ENCODE data around the gene HSD17B11.
"Not testable (repeated sequence)": the region's sequence is repeated elsewhere in the genome, so short reads cannot be mapped to it uniquely, and the experiment has no call there.

HSD17B11 gene

GRCh38 chr4:87345139-87345538, 45.8 kb downstream of the HSD17B11 start:
- no peak for TF ChIP-seq CTCF (IDR thresholded peaks at IDR 0.05)
- peaks cover 52% of the 10 kb centered on the region for H3K36me3 ChIP-seq
- H3K27ac ChIP-seq: no peak overlapping the region
- no peaks in the 10 kb centered on the region for H3K9me3 ChIP-seq
- H3K27me3 ChIP-seq: no peaks in the 10 kb centered on the region
- H3K4me1 ChIP-seq (ENCODE audit: control insufficient read depth in 1 of 2, insufficient read depth in 1 of 2, low read depth in 1 of 2, low read length in 1 of 2): no peaks in the 10 kb centered on the region
- H3K4me3 ChIP-seq (ENCODE audit: low read depth in 1 of 2, low read length in 1 of 2): no peak overlapping the region

- Histone ChIP-seq H3K9me3 (no peaks in the 10 kb centered on the region), H3K27ac (no peak overlapping the region), H3K4me3 (ENCODE audit: low read depth in 1 of 2, low read length in 1 of 2) (no peak overlapping the region), H3K27me3 (no peaks in the 10 kb centered on the region), H3K36me3 (peaks cover 75% of the 10 kb centered on the region), H3K4me1 (ENCODE audit: control insufficient read depth in 1 of 2, insufficient read depth in 1 of 2, low read depth in 1 of 2, low read length in 1 of 2) (no peaks in the 10 kb centered on the region)
- TF ChIP-seq CTCF (IDR thresholded peaks at IDR 0.05): no peak
Measured at GRCh38 chr4:87342872-87343271, 48.1 kb downstream of the HSD17B11 start.

- H3K9me3 ChIP-seq; H3K27ac ChIP-seq; H3K27me3 ChIP-seq; H3K4me1 ChIP-seq (ENCODE audit: control insufficient read depth in 1 of 2, insufficient read depth in 1 of 2, low read depth in 1 of 2, low read length in 1 of 2); H3K4me3 ChIP-seq (ENCODE audit: low read depth in 1 of 2, low read length in 1 of 2): not testable (repeated sequence)
- H3K36me3 ChIP-seq: peaks cover 82% of the 10 kb centered on the region
Measured at GRCh38 chr4:87341954-87342635, 48.9 kb downstream of the HSD17B11 start.

DNA sequence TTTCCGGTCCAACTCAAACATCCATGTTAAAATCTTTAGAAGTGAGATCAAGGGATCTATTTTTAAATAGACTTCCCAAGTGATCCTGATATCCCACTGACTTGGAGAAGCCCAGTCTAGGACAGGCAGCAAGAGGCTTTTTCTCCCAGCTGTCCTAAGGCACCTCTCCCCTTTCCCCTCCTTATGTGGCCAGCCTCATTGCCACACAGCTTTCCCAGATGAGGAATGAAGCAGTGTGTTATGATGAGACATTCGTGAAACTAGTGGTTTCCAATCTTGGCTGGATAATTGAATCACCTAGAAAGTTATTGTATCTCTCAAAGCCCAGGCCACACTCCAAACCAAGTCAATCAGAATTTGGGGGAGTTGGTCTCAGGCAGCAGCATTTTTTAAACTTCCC, 51.5 kb downstream of the HSD17B11 start:
- H3K36me3 ChIP-seq: peaks cover 91% of the 10 kb centered on the region
- TF ChIP-seq CTCF (IDR thresholded peaks at IDR 0.05): no peak
- H3K27me3 ChIP-seq: no peaks in the 10 kb centered on the region
- no peaks in the 10 kb centered on the region for H3K9me3 ChIP-seq
- H3K4me1 ChIP-seq (ENCODE audit: control insufficient read depth in 1 of 2, insufficient read depth in 1 of 2, low read depth in 1 of 2, low read length in 1 of 2): no peaks in the 10 kb centered on the region
- H3K27ac ChIP-seq: no peak overlapping the region
- H3K4me3 ChIP-seq (ENCODE audit: low read depth in 1 of 2, low read length in 1 of 2): no peak overlapping the region

GRCh38 chr4:87337361-87337760, 53.6 kb downstream of the HSD17B11 start:
- no peaks in the 10 kb centered on the region for H3K9me3 ChIP-seq
- H3K27me3 ChIP-seq: no peaks in the 10 kb centered on the region

More at GRCh38 chr4:87337361-87337760, 53.6 kb downstream of the HSD17B11 start:
- Histone ChIP-seq H3K4me3 (ENCODE audit: low read depth in 1 of 2, low read length in 1 of 2) (no peak overlapping the region), H3K27ac (no peak overlapping the region), H3K4me1 (ENCODE audit: control insufficient read depth in 1 of 2, insufficient read depth in 1 of 2, low read depth in 1 of 2, low read length in 1 of 2) (no peaks in the 10 kb centered on the region), H3K36me3 (peaks cover 92% of the 10 kb centered on the region)
- no peak for TF ChIP-seq CTCF (IDR thresholded peaks at IDR 0.05)
